Tongue (tissue), 2 donors: ENCODE data around the gene GPC1. TPM values are rescaled to one million over a fixed set of nuclear protein-coding genes. Genes with fewer than 3 reads are reported as not detected.
A peak's percentile ranks its signal among the peaks of the same experiment; 100 is the strongest.

Experiments
- DNase-seq: peaks from one replicate; pipeline ENCODE4 v3.0.0-alpha.2; 2015
- total RNA-seq: library from RNA; depleted of rRNA; stranded (reverse); fragments of >200 nt; gene quantifications from one replicate; pipeline ENCODE4 v1.2.3, GENCODE V29; 2014

GPC1 gene
- total RNA-seq, 1 donor from 2014 or later, result 133 TPM

GRCh38 chr2:240442891-240443715, 7.6 kb downstream of the GPC1 start:
- no peak for DNase-seq

DNA sequence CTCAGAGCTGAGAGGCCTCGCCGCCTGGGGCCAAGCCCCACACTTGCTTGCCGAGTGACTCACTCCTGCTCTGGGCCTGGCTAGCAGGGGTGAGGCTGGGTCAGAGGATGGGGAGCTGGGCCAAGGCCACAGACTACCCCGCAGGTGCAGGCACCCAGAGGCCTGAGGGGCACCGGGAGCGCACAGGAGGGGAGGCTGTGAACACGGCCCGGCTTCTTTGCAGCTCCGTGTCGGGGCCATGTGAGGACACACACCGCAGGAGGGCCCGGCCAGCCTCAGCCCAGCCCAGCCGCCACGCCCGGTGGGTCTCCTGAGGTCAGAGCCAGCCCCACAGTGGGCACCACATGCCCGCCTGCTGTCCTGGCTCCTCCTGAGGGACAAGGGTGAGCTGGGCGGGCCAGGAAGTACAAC, 8.4 kb downstream of the GPC1 start:
- DNase-seq, result no peak

GRCh38 chr2:240444464-240444863, 9.0 kb downstream of the GPC1 start:
- DNase-seq, result no peak

GRCh38 chr2:240445961-240446663, 10.6 kb downstream of the GPC1 start:
- no peak for DNase-seq

- no peak for DNase-seq
Observed at GRCh38 chr2:240446664-240447175, 11.3 kb downstream of the GPC1 start.

GRCh38 chr2:240447331-240447730, 11.9 kb downstream of the GPC1 start:
- no peak for DNase-seq

- DNase-seq, result no peak
Observed at GRCh38 chr2:240447934-240448333, 12.5 kb downstream of the GPC1 start.

DNA sequence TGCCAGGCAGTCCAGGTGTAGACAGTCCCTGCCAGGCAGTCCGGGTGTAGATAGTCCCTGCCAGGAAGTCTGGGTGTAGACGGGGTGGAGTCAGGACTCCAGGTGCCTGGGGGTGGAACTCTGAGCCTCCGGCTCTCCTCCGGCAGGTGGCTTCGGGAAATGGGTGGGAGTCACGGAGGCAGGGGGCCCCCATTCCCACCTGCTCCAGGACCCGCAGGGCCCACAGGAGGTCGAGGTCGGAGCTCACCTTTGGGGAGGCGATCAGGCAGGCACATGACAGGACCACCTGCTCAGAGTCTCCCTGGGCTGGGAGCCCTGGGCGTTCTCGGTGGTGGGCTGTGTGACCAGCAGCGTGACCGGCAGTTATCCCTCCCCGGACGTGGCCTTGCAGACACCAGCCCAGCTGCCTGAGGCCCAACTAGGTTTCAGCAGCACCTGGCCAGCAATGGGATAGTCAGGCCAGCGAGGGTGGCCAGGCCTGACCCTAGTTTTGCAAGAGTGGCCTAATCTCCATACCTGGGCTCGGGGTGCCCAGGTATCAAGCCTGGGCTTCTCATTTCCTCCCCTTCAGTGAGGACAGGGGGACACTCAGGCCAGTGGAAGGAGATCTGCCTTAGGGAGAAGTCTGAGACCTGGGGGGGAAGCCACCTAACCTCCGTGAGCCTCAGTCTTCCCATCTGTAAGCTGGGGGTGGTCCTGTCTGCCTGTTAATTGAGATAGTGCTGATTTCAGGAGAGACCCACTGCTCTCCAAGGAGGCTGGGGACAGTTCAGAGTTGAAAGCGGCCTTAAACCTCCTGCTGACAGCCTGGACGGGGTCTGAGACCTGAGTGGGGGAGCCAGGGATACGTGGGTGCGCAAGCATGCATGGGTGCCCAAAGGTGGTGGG, 13.2 kb downstream of the GPC1 start:
- DNase-seq, result no peak

GRCh38 chr2:240449764-240450531, 14.5 kb downstream of the GPC1 start:
- peak; percentile 61 for DNase-seq

DNA sequence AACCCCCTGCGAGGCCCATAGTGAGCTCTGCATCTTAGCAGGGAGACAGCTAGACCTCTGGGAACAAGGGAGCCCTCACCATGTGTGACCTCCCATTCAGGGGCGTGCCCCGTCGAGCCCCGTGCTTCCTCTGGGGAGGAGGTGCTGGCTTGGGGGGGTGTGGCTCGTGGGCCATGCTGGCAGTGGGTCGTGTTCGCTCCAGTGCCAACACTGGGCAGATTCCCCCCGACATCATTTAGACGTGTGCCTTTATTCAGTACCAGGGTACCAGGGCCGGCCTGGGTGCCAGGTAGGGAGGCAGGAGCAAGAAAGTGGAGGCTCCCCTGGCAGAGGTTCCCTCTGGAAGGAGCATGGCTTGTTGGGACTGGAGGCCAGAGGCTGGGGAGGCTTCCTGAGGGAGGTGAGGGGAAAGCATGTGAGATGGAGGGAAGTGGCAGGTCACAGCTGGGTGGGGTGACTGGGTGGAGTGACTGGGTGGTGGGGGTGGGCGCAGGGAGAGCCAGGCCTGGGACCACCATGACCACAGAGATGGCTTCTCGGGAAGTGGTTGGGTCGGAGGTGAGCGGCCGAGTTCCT, 15.2 kb downstream of the GPC1 start:
- no peak for DNase-seq

GRCh38 chr2:240451108-240451611, 15.7 kb downstream of the GPC1 start:
- DNase-seq, result no peak

DNA sequence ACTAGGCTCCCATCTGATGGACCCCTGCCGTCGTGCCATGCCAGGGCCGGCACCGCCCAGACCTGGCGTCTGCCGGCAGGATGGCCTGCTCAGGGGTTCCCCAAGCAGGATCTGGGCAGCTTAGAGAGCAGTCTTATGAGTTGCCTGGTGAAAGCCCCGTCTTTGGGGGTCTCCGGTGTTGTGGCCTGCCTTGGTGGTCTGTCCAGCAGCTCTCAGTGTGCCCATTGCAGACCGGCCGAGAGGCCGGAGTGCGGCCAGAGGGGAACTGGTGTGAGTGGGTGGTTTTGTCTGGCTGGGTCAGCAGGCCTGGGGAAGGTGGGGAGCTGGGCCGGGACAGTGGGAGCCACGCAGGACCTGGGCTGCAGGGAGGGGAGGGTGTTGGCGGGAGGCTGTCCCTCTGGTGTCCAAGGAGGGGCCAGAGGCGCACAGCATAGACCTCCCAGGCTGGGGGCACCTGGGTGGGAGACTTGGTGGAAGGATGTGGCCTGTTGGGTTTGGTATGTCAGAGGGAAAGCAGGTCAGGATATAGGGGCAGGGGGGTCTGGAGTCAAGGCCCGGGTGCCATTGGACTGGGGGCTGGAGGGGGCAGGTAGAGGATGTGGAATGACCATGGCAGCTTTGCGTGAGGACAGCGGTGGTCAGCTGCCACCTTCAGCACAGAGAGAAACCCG, 16.5 kb downstream of the GPC1 start:
- DNase-seq, result no peak

DNA sequence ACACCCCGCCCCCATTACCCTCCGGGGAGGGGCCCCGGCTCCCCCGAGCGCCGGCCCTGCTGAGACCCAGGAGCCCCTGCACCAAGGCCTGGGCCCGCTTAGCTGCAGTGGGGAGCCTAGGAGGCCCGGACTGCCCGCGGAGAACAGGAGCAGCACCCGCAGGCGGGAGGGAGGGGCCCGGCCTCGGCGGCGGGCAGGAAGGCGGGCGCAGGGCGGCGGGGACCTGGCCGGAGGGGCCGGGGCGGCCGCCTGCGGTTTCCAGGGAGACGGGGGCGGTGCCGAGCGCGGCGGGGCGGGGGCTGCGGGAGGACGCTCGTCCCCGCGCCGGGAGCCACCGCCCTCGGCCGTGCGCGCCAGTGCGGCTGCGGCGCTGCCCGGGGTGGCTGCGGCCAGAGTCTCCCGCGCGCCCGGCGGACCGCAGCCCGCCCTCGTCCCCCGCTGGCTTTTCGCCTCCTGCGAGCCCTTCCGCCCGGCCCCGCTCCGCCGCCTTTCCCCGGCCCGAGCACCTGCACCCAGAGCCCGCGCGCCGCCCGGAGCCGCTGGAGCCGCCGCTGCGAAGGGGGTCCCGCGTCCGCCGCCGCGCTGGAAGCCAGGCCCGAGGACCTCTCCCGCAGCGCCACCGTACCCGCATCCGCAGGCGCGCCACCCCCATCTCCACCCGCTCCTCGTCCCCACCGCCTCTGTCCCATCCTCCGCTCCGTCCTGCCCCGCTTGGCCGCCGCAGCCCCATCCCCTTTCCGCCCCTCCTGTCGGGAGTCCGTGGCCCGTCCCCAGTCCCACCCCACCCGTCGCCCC, 17.2 kb downstream of the GPC1 start:
- DNase-seq, result peak; percentile 76

- no peak for DNase-seq
Observed at GRCh38 chr2:240453461-240454105, 18.1 kb downstream of the GPC1 start.

- no peak for DNase-seq
Observed at GRCh38 chr2:240454106-240454901, 18.8 kb downstream of the GPC1 start.

DNA sequence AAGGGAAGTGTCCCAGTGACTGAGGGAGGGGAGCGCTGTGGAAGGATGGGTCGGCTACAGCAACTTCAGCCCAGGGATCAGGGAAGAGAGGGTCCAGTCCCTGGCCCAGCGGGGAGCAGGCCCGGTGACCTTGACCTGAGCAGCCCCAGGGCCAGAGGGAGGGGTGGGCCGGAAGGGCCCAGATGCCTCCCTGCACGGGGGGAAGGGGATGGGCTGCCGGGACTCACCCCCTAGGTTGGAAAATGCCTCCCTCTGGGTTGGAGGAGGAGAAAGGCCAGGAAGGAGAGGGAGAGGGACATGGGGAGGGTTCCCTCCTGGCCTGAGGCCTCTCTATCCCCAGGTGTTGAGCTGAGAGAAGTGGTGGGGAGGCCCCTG, 19.8 kb downstream of the GPC1 start:
- DNase-seq, result no peak

DNA sequence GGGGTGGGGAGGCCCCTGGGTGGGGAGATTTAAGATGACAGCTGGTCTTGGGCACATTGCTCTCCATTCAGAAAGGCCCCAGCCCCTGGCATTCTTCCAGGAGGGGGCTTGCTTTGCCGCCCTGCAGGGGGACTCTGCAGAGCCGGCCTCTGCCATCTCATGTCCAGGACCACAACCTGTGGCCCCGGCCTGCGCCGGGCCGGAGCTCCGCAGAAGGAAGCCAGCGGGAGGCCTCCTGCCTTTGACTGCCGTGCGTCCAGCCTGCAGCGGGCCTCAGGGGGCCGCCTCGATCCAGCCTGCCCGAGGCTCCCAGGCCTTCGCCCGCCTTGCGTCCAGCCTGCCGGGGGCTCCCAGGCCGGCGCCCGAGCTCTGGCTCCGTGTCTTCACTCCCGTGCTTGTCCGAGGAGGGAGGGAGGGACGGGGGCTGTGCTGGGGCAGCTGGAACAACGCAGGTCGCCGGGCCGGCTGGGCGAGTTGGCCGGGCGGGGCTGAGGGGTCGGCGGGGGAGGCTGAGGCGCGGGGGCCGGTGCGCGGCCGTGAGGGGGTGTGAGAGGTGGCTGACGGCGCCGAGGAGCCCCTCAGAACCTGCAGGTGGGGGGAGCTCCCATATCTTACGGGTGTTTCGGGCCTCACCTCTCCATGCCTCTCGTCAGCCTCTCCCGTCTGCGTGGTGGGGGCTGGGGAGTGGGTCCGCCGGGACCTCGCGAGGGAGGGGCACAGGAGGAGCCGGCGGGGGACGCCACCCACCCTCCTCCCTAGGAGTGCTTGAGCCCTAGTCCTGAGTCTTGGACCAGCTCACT, 20.4 kb downstream of the GPC1 start:
- no peak for DNase-seq
